T-helper 1 cell (primary cell): ENCODE measurements around the gene YLPM1.

Experiments
- DNase-seq, 5 donors: peaks; one replicate each; pipeline ENCODE4 v3.0.0-alpha.2; 2012 to 2020

The YLPM1 gene

GRCh38 chr14:74846168-74846567 is 83.1 kb downstream of the YLPM1 start:
- no peak for DNase-seq

GRCh38 chr14:74846968-74847665 is 84.0 kb downstream of the YLPM1 start:
- no peak for DNase-seq

- DNase-seq: no peak
Measured at GRCh38 chr14:74848768-74849167, 85.7 kb downstream of the YLPM1 start.

- DNase-seq: no peak
Measured at GRCh38 chr14:74852922-74853530, 89.9 kb downstream of the YLPM1 start.

GRCh38 chr14:74853581-74853980 is 90.5 kb downstream of the YLPM1 start:
- no peak for DNase-seq

GRCh38 chr14:74855021-74855420 is 91.9 kb downstream of the YLPM1 start:
- no peak for DNase-seq

GRCh38 chr14:74855945-74856344 is 92.8 kb downstream of the YLPM1 start:
- no peak for DNase-seq

GRCh38 chr14:74856366-74856765 is 93.2 kb downstream of the YLPM1 start:
- no peak for DNase-seq

GRCh38 chr14:74858022-74858421 is 94.9 kb downstream of the YLPM1 start:
- DNase-seq: no peak

- no peak for DNase-seq
Measured at GRCh38 chr14:74859757-74860552, 96.8 kb downstream of the YLPM1 start.

- DNase-seq: peak; percentile 76 to 94 (median 80)
Measured at GRCh38 chr14:74860899-74861733, 98.0 kb downstream of the YLPM1 start.

GRCh38 chr14:74861734-74862090 is 98.6 kb downstream of the YLPM1 start:
- DNase-seq: no peak

GRCh38 chr14:74863274-74863673 is 100.2 kb downstream of the YLPM1 start:
- no peak for DNase-seq

- DNase-seq: no peak
Measured at GRCh38 chr14:74864198-74864597, 101.1 kb downstream of the YLPM1 start.

- no peak for DNase-seq
Measured at GRCh38 chr14:74865156-74865555, 102.0 kb downstream of the YLPM1 start.

- DNase-seq: no peak
Measured at GRCh38 chr14:74866708-74867389, 103.7 kb downstream of the YLPM1 start.

- peak in 3 of 5 donors; percentile 21 to 59 (median 22) for DNase-seq
Measured at GRCh38 chr14:74867673-74868072, 104.6 kb downstream of the YLPM1 start.

GRCh38 chr14:74868739-74869138 is 105.6 kb downstream of the YLPM1 start:
- DNase-seq: no peak

- no peak for DNase-seq
Measured at GRCh38 chr14:74871819-74872218, 108.7 kb downstream of the YLPM1 start.

GRCh38 chr14:74875204-74875603 is 112.1 kb downstream of the YLPM1 start:
- no peak for DNase-seq

- DNase-seq: peak in 1 of 5 donors; percentile 13
Measured at GRCh38 chr14:74875941-74876913, 113.1 kb downstream of the YLPM1 start, which contains the start of gene PROX2. TSS of gene PROX2 (minus strand) at chr14:74876145. CDS start at chr14:74863834, 12,311 bp downstream.
